ENCODE results near the gene C6orf58.

Gene C6orf58

GRCh38 chr6:127630800-127631199, 53.8 kb downstream of the C6orf58 start:
- TF ChIP-seq CTCF (IDR thresholded peaks at IDR 0.05; ENCODE audit: insufficient read depth, missing control alignments), result no peak
- DNase-seq (ENCODE audit: insufficient read length, low spot score) (no peak), FAIRE-seq (no peak)

DNA sequence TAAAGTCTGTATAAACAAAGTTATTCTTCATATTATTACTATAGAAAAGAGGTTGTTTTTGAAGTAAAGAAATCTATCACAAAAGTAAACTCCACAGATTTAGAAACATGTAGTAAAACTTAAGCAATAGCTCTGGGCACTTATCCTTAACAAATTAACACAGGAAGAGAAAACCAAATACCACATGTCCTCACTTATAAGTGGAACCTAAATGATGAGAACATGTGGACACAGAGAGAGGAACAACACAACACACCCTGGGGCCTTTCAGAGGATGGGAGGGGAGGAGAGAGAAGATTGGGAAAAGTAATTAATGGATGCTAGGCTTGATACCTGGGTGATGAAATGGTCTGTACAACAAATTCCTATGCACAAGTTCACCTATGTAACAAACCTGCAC, 57.2 kb downstream of the C6orf58 start:
- DNase-seq (ENCODE audit: insufficient read length, low spot score) (no peak), FAIRE-seq (peak; percentile 48)
- TF ChIP-seq CTCF (IDR thresholded peaks at IDR 0.05; ENCODE audit: insufficient read depth, missing control alignments), result no peak

DNA sequence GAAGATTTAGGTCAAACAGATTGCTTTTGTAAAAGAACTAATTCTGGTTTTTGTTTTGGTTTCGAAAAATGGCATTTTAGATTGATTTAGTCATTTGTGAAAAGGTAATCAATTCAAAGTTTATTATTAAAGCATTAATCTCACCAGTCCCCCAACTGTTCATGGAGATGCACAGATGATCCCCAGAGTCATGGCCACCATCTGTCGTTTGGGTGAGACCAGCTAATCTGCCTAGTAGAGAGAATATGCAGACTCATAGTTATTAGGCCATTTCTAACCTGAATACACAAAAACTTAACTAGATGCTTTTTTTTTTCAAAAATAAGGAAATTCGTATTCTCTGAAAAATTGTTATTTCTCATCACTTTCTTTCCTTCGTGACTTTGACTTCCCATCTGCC, 58.1 kb downstream of the C6orf58 start:
- FAIRE-seq, result peak; percentile 93
- no peak for TF ChIP-seq CTCF (IDR thresholded peaks at IDR 0.05; ENCODE audit: insufficient read depth, missing control alignments)
- DNase-seq (ENCODE audit: insufficient read length, low spot score), result no peak

DNA sequence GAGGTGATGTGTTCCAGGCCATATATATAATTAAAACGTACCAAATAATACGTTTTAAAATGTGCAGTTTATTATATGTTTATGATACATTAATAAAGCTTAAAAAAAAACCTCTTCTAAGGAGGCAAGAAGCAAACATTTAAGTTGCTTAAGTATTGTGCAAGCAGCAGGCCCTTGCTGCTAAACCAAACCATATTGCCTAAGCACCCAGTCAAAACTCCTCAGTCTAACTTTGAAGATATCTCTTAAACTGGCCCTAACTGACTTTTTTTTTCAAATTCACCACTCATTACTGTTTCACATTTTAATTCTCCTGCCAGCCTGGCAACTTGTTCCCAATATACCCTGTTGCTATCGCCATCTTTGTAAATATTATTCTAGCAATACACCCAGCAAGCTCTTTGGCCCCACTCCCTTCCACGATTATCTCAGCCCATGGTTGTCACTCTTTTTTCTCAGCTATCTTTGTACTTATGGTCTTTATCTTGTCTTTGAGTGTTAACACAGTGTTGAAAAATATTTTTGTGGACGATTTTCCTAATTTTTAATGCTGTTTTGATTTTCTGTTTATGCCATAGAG, 60.9 kb downstream of the C6orf58 start:
- no peak for DNase-seq (ENCODE audit: insufficient read length, low spot score)
- no peak for TF ChIP-seq CTCF (IDR thresholded peaks at IDR 0.05; ENCODE audit: insufficient read depth, missing control alignments)
- FAIRE-seq, result peak; percentile 51
